Right atrium auricular region (tissue), 2 donors: ENCODE data around the gene ZFR2. TPM values are rescaled to one million over a fixed set of nuclear protein-coding genes. Genes with fewer than 3 reads are reported as not detected.
A peak's percentile ranks its signal among the peaks of the same experiment; 100 is the strongest.

Experiments used
- DNase-seq: peaks from one replicate; pipeline ENCODE4 v3.0.0-alpha.2; 2019; ENCODE audit warnings: low spot score
- H3K27ac ChIP-seq, 2 donors: fragments of 200-600 bp; sonication (generic); 1 replicate in 1 of 2; 2 replicates in 1 of 2; pipeline ENCODE4 v1.5.1; 2016 to 2019
- H3K27me3 ChIP-seq, 2 donors: fragments of 200-600 bp; sonication (generic); one replicate each; pipeline versions ENCODE4 v1.5.1 to v1.6.0; 2017 to 2019
- H3K36me3 ChIP-seq: fragments of 200-600 bp; sonication (generic); one replicate; pipeline ENCODE4 v1.5.1; 2016
- H3K4me1 ChIP-seq, 2 donors: fragments of 200-600 bp; sonication (generic); one replicate each; pipeline versions ENCODE4 v1.5.1 to v1.6.0; 2017 to 2019
- H3K4me3 ChIP-seq, 2 donors: fragments of 200-600 bp; sonication (generic); 1 replicate in 1 of 2; 2 replicates in 1 of 2; pipeline ENCODE4 v1.5.1; 2017 to 2019; ENCODE audit warnings: mild to moderate bottlenecking in 1 of 2, moderate library complexity in 1 of 2
- H3K9me3 ChIP-seq, 2 donors: fragments of 200-600 bp; sonication (generic); one replicate each; pipeline ENCODE4 v1.5.1; 2019
- total RNA-seq, 2 donors: library from RNA; depleted of rRNA; stranded (reverse); fragments of >200 nt; gene quantifications; one replicate each; pipeline ENCODE4 v1.1.0, GENCODE V29; 2016
- TF ChIP-seq, protein P1 (sequence below), 2 donors: fragments of 200-600 bp; sonication (generic); IDR thresholded peaks; one replicate each; pipeline ENCODE4 v1.5.1; 2019; ENCODE audit warnings: antibody characterized with exemption in 2 of 2

The ZFR2 gene
- total RNA-seq, 2 donors from 2014 or later: not detected

DNA sequence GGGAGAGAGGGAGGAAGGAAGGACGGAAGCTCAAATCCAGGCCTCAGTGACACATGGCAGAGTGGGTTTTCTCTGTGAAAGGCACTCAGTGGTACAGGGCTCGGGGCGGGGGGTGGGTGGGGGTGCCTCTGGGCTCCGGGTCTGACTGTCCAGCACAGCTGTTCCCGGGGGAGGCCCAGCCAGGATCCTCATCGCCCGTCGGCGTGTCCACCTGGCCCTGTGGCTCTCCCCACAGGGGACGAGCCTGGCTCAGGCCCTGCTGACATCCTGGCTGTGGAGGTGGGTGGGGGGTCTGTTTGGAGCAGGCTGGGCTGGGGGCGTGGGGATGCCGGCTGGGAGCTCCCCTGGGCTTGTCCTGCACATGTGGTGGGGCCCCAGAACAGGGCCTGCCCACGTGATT lies 64.4 kb downstream of the ZFR2 start:
- DNase-seq: no peak
- Histone ChIP-seq H3K27me3 (peaks cover 0 to 6% of the 10 kb centered on the region in 2 donors), H3K4me3 (no peak overlapping the region), H3K36me3 (no peaks in the 10 kb centered on the region), H3K27ac (no peak overlapping the region), H3K4me1 (peaks cover 0 to 11% of the 10 kb centered on the region in 2 donors), H3K9me3 (no peaks in the 10 kb centered on the region)
- TF ChIP-seq, protein P1, sequence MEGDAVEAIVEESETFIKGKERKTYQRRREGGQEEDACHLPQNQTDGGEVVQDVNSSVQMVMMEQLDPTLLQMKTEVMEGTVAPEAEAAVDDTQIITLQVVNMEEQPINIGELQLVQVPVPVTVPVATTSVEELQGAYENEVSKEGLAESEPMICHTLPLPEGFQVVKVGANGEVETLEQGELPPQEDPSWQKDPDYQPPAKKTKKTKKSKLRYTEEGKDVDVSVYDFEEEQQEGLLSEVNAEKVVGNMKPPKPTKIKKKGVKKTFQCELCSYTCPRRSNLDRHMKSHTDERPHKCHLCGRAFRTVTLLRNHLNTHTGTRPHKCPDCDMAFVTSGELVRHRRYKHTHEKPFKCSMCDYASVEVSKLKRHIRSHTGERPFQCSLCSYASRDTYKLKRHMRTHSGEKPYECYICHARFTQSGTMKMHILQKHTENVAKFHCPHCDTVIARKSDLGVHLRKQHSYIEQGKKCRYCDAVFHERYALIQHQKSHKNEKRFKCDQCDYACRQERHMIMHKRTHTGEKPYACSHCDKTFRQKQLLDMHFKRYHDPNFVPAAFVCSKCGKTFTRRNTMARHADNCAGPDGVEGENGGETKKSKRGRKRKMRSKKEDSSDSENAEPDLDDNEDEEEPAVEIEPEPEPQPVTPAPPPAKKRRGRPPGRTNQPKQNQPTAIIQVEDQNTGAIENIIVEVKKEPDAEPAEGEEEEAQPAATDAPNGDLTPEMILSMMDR (IDR thresholded peaks at IDR 0.05): no peak

DNA sequence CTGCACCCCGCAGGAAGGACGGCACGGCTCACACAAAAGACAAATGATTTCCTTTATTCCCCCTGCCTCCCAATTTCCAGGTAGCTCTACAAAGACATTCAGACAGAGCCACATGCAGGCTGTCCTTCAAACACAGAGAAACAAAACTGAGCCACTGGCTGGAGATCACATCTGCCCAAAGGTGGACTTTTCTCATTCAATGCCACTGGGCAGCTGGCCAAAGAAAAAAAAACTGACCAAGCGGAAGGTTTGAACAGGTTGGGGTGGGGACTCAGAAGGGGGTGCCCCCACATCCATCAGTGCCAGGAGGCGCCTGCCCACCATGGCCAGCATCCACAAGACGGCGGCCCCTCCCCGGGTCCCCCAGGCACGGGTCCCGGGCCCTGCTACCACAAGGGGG lies 64.9 kb downstream of the ZFR2 start:
- Histone ChIP-seq H3K27me3 (peaks cover 0 to 6% of the 10 kb centered on the region in 2 donors), H3K4me3 (no peak overlapping the region), H3K9me3 (no peaks in the 10 kb centered on the region), H3K36me3 (no peaks in the 10 kb centered on the region), H3K27ac (no peak overlapping the region), H3K4me1 (peaks cover 0 to 11% of the 10 kb centered on the region in 2 donors)
- no peak for DNase-seq
- TF ChIP-seq, protein P1 (IDR thresholded peaks at IDR 0.05): no peak

DNA sequence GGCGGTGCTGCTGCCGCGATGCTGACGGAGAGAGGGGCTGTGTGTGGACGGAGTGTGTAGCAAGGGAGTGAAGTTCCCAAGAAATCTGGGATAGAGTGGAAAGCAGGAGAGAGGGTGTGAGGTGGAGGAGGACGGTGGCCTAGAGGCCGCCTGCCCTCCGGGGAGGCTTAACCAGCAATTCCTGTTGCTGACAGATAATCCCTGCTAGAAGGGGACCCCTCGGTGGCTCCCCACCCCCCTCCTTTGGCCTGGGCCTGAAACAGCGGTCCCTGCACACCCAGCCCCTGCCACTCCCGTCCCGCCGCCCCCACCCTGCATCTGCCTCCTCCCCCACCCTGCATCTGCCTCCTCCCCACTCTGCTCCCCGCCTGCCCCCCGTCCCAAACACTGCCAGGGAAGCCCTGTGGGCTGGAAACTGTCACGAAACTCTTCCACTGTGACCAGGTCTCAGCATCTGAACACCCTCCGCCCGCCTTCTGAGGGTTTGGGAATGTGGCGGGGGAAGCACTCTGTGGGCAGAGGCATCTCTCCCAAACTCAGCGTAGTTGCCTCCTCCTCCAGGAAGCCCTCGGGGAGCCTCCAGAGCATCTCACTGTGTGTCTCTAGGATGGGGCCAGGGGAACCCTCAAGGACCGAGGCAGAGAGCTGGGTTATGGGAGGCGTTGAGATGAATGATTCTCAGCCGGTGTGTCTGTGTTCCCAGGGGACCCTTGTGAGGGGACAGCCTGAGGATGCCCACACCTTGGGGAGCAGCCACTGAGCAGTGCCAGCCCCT lies 65.5 kb downstream of the ZFR2 start:
- DNase-seq: no peak
- H3K27me3 ChIP-seq: peaks cover 0 to 6% of the 10 kb centered on the region in 2 donors

DNA sequence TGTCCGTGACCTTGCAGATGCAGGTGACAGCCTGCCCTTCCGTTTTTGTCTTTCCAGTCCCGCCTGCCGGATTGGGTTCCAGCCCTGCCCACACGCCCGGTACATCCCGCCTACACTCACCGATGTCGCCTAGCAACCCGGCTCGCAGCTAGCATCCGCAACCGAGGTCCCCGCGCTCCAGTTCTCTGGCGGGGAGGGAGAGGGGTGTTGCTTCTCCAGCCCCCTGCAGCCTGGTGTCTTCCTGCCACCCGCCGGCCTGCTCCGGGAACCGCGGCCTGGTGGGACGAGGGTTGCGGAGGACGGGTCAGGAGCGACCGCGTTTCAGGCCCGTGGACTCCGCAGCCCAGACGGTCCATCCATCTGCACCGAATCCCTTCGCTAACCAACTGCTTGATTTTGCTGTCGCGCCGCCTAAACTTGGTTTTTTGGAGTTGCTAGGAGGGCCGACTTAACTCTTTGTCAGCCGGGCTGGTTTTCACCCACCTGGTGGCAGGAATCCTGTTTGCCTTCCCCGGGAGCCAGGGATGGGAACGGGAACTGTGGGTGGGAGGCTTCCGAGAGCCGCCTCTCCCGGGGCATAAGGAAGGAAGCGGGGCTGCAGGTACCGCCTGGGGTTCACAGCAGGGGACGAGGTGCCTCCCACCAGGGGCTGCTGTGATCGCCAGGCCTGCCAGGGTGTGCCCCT lies 67.3 kb downstream of the ZFR2 start:
- peaks cover 0 to 6% of the 10 kb centered on the region in 2 donors for H3K27me3 ChIP-seq
- peaks cover 0 to 11% of the 10 kb centered on the region in 2 donors for H3K4me1 ChIP-seq
- no peak overlapping the region for H3K27ac ChIP-seq
- DNase-seq: no peak
- peak overlapping the region in 1 of 2 donors; percentile 21 for H3K4me3 ChIP-seq
- peaks cover 0 to 5% of the 10 kb centered on the region in 2 donors for H3K9me3 ChIP-seq
- TF ChIP-seq, protein P1 (IDR thresholded peaks at IDR 0.05): no peak
- H3K36me3 ChIP-seq: no peaks in the 10 kb centered on the region

More for the DNA sequence above, 65.5 kb downstream of the ZFR2 start:
- Histone ChIP-seq H3K4me3 (no peak overlapping the region), H3K9me3 (no peaks in the 10 kb centered on the region), H3K27ac (no peak overlapping the region), H3K4me1 (peaks cover 0 to 11% of the 10 kb centered on the region in 2 donors), H3K36me3 (no peaks in the 10 kb centered on the region)
- TF ChIP-seq, protein P1 (IDR thresholded peaks at IDR 0.05): no peak

DNA sequence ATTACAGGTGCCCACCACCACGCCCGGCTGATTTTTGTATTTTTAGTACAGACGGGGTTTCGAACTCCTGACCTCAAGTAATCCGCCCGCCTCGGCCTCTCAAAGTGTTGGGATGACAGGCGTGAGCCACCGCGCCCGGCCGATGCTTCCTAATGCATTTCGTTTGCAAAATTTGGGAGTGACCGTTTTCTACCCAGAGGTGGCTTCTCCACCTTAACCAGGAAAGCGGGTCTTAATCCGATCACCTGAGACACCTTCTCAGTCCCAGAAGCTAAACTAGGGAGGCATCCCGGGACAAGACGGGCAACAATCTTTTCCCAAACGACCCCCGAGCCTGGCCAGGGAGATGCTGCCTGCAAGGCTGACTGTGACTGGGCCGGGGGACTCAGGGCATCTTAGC lies 67.8 kb downstream of the ZFR2 start:
- no peak for DNase-seq
- no peaks in the 10 kb centered on the region for H3K36me3 ChIP-seq
- peaks cover 0 to 11% of the 10 kb centered on the region in 2 donors for H3K4me1 ChIP-seq
- TF ChIP-seq, protein P1 (IDR thresholded peaks at IDR 0.05): no peak
- H3K4me3 ChIP-seq: peak overlapping the region in 1 of 2 donors; percentile 21
- H3K9me3 ChIP-seq: peaks cover 0 to 10% of the 10 kb centered on the region in 2 donors
- peaks cover 0 to 6% of the 10 kb centered on the region in 2 donors for H3K27me3 ChIP-seq
- H3K27ac ChIP-seq: no peak overlapping the region
